GM21529 (cell line): ENCODE measurements around the gene VASH1.
A peak's percentile ranks its signal among the peaks of the same experiment; 100 is the strongest.

ENCODE experiments used
- ATAC-seq: cut with Tn5 transposase; IDR thresholded peaks from one replicate; pipeline ENCODE4 v1.9.1; 2021; ENCODE audit not compliant: unreplicated experiment

VASH1 gene

GRCh38 chr14:76742185-76742584 lies 19.1 kb upstream of the VASH1 start:
- no peak for ATAC-seq

- no peak for ATAC-seq
Measured at GRCh38 chr14:76742966-76743365, 18.3 kb upstream of the VASH1 start.

DNA sequence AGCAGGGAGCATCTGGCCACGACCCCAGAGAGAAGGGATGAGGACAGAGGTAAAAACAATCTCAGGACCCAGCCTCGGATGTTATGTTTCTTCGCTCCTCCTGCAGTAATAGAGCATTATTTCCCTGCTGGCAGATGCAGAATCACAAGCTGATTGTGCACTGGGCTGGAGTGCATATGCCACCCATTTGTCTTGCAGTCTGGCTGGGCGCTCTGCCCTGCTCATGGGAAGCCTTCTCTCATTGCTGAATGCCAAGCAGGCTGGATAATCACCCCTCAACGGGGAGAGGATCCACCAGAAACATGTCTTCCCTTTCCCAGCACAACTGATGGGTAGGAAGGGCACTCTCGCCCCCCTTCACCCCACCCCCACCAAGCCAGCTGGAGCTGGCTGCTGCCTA lies 8.5 kb upstream of the VASH1 start:
- ATAC-seq: no peak

DNA sequence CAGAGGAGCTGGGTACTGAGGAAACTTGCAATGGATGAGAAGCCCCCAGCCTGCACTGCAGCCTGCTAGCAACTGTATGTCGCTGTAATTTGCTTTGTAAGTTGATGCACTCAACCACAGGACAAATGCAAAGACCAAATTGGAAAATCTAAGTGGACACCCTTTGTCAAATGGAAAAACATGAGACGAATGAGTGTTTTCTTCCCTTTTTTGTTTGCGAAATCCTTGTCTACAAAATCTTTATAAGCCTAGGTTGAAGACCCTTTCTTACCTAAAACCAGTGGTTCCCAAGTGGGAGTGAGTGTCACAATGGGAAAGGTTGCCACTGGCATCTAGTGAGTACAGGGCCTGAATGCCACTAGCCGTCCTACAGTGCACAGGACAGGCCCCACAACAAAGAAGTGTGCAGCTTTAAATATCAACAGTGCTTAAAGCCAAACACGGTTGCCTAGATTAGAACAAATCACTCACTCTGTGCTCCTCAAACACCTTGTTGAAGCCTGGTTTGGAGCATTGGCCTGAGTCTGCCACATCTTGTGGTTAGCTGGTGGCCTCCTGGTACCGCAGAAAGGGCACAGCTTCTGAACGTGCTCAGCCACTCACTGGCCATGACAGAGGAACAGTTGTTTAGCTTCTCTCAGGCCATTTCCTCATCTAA lies 7.6 kb upstream of the VASH1 start:
- no peak for ATAC-seq

DNA sequence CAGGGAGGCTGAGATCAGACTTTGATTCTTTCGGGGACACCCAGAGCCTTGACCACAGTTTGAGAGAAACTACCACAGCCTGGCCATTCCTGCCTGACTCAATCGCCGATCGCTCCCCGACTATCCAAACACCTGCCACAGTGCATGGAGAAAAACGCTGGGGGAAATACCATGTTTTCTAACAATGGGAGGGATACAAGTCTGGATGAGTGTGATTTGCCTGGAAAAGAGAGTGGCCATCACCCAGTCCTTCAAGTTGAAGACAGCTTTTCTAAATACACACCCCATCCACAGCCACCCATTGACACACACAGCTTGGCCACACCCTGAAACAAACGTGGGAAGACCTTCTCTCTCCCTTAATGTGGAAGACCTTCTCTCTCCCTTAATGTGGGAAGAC lies 6.7 kb upstream of the VASH1 start:
- ATAC-seq: no peak

- no peak for ATAC-seq
Measured at GRCh38 chr14:76755610-76756370, 5.5 kb upstream of the VASH1 start.

GRCh38 chr14:76756371-76756750 lies 4.9 kb upstream of the VASH1 start:
- ATAC-seq: no peak

- no peak for ATAC-seq
Measured at GRCh38 chr14:76759589-76759988, 1.7 kb upstream of the VASH1 start.

DNA sequence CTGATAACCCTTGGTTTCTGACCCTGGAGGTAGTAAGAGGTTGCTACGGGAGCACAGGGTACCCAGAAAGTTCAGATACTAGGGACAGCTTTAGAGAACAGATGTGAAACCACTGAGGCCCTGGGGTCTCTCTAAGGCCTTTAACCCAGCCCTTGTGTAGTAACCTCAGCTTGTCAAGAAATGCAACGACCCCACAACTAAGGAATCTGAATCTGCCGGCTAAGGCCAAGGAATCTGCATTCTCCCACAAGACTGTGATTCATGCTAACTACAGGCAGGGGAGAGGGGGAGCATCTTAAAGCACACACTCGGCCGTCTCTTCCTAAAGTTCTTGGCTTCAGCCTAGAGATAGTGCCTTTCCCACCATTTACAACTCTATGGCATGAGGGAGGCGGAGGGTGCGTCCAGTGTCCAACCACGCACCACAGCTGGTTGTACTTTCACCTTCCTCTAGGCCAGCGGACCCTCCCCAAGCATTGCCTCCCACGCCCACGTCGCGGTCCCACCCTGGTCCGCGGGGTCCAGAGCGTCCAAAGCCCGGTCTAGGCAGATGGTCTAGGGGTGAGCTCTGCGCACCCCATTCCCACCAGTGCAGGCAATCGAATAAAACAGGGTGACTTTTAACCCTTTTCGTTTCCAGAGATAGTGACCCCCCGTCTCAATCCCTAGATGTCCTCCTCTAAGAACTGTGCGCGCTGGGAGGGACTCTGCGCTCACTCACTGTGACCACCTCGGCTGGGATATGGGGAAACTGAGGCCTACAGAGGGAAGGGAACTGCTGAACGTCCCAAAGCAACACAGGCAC lies 735 bp upstream of the VASH1 start:
- ATAC-seq: no peak

DNA sequence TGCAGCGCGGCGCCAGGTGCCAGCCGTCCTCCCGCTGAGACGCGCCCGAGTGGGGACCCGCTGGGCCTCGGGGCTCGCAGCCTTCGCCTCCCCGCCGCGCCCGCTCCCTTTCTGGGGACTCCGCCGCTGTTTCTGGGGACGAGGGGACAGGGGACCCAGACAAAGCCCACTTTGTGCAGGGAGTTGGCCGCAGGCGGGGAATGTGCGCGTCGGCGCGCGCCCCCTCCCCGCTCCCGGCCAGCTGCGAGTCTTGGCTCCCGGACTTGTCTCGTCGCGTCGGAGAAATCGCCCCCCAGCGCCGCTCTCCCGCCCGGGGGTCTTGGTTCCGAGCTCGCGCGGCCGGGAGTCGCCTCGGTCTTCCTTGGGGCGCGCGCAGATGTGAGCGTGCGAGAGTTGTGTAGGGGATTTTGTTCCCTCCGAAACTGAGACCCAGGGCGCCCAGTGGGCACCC lies 717 bp downstream of the VASH1 start:
- no peak for ATAC-seq

GRCh38 chr14:76762411-76763095 lies 1.3 kb downstream of the VASH1 start:
- ATAC-seq: no peak

GRCh38 chr14:76763096-76764041 lies 2.1 kb downstream of the VASH1 start:
- ATAC-seq: no peak

- no peak for ATAC-seq
Measured at GRCh38 chr14:76765461-76765931, 4.2 kb downstream of the VASH1 start.

- peak; percentile 92 for ATAC-seq
Measured at GRCh38 chr14:76767681-76768656, 6.7 kb downstream of the VASH1 start.

DNA sequence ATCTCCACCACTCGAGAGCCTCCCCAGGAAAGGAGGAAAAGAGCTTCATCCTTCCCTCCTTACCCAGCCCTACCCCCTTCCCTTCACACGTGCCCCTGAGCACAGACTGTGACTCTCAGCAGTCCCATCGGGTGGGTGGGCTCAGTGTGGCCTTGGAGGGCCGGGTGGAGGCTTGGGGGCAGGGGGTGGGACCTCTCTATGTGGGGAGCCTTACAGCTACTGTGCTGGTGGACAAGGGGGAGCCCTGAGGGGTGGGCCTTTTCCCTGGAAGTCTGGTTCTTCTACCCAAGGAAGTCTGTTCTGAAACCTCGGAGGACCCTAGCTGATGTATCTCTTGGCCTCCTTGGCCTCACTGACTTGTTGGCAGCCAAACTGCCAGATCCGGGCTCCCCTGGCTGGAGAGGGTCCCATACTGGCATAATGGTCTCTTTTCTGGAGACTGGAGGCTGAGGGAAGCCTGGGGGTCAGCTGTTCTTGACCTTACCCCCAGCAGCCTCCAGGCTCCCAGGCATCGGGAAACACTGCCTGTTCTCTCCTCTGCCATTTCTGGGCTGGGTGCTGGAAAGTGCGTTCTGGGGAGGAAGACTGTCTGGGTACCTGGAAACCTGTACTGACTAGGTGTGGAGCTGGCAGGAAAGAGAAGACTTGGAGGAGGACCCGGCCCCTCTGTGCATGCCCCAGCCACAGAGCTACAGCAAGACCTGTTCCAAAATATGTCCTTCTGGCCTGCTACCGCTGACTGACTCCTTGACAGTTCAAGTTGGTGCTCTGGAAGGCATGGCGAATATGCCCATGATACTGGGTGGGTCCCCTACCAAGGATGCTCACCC lies 7.6 kb downstream of the VASH1 start:
- no peak for ATAC-seq

DNA sequence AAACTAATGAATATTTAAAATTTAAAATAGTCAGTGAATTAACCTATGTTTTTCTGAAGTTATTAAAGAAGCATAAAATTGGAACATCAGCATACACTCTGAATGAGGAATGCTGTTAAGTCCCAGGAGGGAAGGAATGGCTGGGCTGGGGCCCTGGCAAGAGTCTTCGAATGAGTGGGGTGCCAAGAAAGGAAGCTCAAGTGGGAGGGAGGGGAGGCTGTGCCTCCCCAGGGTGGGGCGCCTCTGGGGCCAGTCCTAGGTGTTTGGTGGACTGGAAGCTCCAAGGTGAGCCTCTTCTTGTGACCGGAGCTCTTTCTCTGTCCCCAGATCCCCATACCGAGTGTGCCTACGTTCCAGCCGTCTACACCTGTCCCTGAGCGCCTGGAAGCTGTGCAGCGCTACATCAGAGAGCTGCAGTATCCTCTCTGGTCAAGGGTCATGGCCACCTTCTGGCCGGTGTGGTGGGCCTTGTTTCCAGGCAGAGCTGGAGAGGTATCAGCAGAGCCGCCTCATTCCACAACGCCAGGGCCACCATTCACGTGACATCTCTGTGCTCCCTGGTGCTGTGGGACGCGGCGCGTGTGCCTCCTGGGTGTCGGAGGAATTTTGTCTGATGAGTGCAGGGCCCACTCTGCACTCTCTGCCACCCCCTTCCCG lies 8.5 kb downstream of the VASH1 start:
- no peak for ATAC-seq
